Liver (tissue), 9 donors: ENCODE measurements around the gene NUP153. TPM values are rescaled to one million over a fixed set of nuclear protein-coding genes. Genes with fewer than 3 reads are reported as not detected.

Experiments used
- DNase-seq: peaks from one replicate; pipeline ENCODE4 v3.0.0-alpha.2; 2017; ENCODE audit warnings: low spot score
- H3K27ac ChIP-seq, 2 donors: one replicate each; pipeline ENCODE4 v1.7.0; 2013; ENCODE audit warnings: inconsistent platforms in 2 of 2, low read length in 2 of 2, control low read depth in 1 of 2, low read depth in 1 of 2, mild to moderate bottlenecking in 1 of 2
- H3K27me3 ChIP-seq, 4 donors: one replicate each; pipeline versions ENCODE4 v1.6.1 to v1.7.0; 2013; ENCODE audit warnings: low read length in 3 of 4, inconsistent platforms in 1 of 4, mild to moderate bottlenecking in 1 of 4, moderate library complexity in 1 of 4; ENCODE audit not compliant: control insufficient read depth in 4 of 4, insufficient read depth in 4 of 4
- H3K36me3 ChIP-seq, 4 donors: one replicate each; pipeline versions ENCODE4 v1.6.1 to v1.7.0; 2013; ENCODE audit warnings: low read length in 3 of 4, mild to moderate bottlenecking in 3 of 4, low read depth in 1 of 4, moderate library complexity in 1 of 4; ENCODE audit not compliant: control insufficient read depth in 4 of 4, insufficient read depth in 3 of 4
- H3K4me1 ChIP-seq, 4 donors: one replicate each; pipeline versions ENCODE4 v1.6.1 to v1.7.0; 2013; ENCODE audit warnings: low read length in 3 of 4, mild to moderate bottlenecking in 3 of 4, moderate library complexity in 1 of 4; ENCODE audit not compliant: control insufficient read depth in 4 of 4, insufficient read depth in 4 of 4
- H3K4me3 ChIP-seq, 3 donors: one replicate each; pipeline versions ENCODE4 v1.6.1 to v1.7.0; 2013; ENCODE audit warnings: low read length in 3 of 3, control low read depth in 1 of 3, low read depth in 1 of 3, mild to moderate bottlenecking in 1 of 3
- H3K9ac ChIP-seq, 2 donors: one replicate each; pipeline ENCODE4 v1.7.0; 2013; ENCODE audit warnings: low read length in 2 of 2, mild to moderate bottlenecking in 2 of 2, moderate library complexity in 2 of 2, control low read depth in 1 of 2, low read depth in 1 of 2
- H3K9me3 ChIP-seq, 4 donors: one replicate each; pipeline versions ENCODE4 v1.6.1 to v1.7.0; 2013; ENCODE audit warnings: low read length in 3 of 4; ENCODE audit not compliant: control insufficient read depth in 4 of 4
- ATF3 ChIP-seq: IDR thresholded peaks from 2 replicates; pipeline ENCODE4 v1.6.1; 2016; ENCODE audit warnings: antibody characterized with exemption
- CTCF ChIP-seq: fragments of 150-350 bp; IDR thresholded peaks from 2 replicates; pipeline ENCODE4 v1.5.1; 2017; ENCODE audit warnings: improper control_type of control experiment, low read depth, low read length; ENCODE audit not compliant: missing input control
- EGR1 ChIP-seq, 2 donors: IDR thresholded peaks; 2 replicates each; pipeline ENCODE4 v1.6.1; 2016 to 2018; ENCODE audit warnings: antibody characterized with exemption in 2 of 2, low read depth in 2 of 2
- FOXA1 ChIP-seq: IDR thresholded peaks from 2 replicates; pipeline ENCODE4 v1.6.1; 2016; ENCODE audit warnings: antibody characterized with exemption
- FOXA2 ChIP-seq: IDR thresholded peaks from 2 replicates; pipeline ENCODE4 v1.6.1; 2016; ENCODE audit warnings: antibody characterized with exemption
- HNF4A ChIP-seq, 2 donors: conservative IDR thresholded peaks; 2 replicates each; pipeline ENCODE4 v1.6.1; 2016; ENCODE audit warnings: antibody characterized with exemption in 2 of 2, mild to moderate bottlenecking in 2 of 2
- HNF4G ChIP-seq: IDR thresholded peaks from 2 replicates; pipeline ENCODE4 v1.6.1; 2016; ENCODE audit warnings: antibody characterized with exemption
- JUND ChIP-seq, 2 donors: IDR thresholded peaks; 2 replicates each; pipeline ENCODE4 v1.6.1; 2016; ENCODE audit warnings: antibody characterized with exemption in 2 of 2
- MAX ChIP-seq: IDR thresholded peaks from 2 replicates; pipeline ENCODE4 v1.6.1; 2016; ENCODE audit warnings: antibody characterized with exemption
- NR2F2 ChIP-seq: IDR thresholded peaks from 2 replicates; pipeline ENCODE4 v1.6.1; 2016; ENCODE audit warnings: antibody characterized with exemption
- RAD21 ChIP-seq, 2 donors: IDR thresholded peaks; 2 replicates each; pipeline ENCODE4 v1.6.1; 2016; ENCODE audit warnings: antibody characterized with exemption in 2 of 2, mild to moderate bottlenecking in 2 of 2
- REST ChIP-seq: IDR thresholded peaks from 2 replicates; pipeline ENCODE4 v1.6.1; 2016; ENCODE audit warnings: antibody characterized with exemption, mild to moderate bottlenecking
- RXRA ChIP-seq, 2 donors: IDR thresholded peaks; 2 replicates each; pipeline ENCODE4 v1.6.1; 2017 to 2018; ENCODE audit warnings: antibody characterized with exemption in 2 of 2, mild to moderate bottlenecking in 1 of 2
- SP1 ChIP-seq: IDR thresholded peaks from 2 replicates; pipeline ENCODE4 v1.6.1; 2018; ENCODE audit warnings: antibody characterized with exemption, mild to moderate bottlenecking
- TAF1 ChIP-seq: conservative IDR thresholded peaks from 2 replicates; pipeline ENCODE4 v1.6.1; 2016; ENCODE audit warnings: antibody characterized with exemption, mild to moderate bottlenecking
- ZBTB33 ChIP-seq: IDR thresholded peaks from 2 replicates; pipeline ENCODE4 v1.6.1; 2016; ENCODE audit warnings: antibody characterized with exemption
- WGBS: extraction: QIAGEN DNeasy Blood & Tissue Kit; methylation state at CpG from one replicate; pipeline ENCODE4 v1.1.7; 2013; 5-methylcytosine and 5-hydroxymethylcytosine counted together
- polyA plus RNA-seq, 2 donors: library from polyadenylated mRNA; stranded (reverse) in 1 of 2; unstranded in 1 of 2; fragments of 200-250 nt in 1 of 2; fragments of >200 nt in 1 of 2; fragmentation: Nextera tagmentation in 1 of 2; extraction: Ambion mirVana in 1 of 2; gene quantifications; one replicate each; pipeline versions ENCODE4 v1.2.1 to v1.2.3, GENCODE V29; 2013 to 2015
- total RNA-seq, 2 donors: library from RNA; depleted of rRNA; stranded (reverse); fragments of >200 nt; gene quantifications; one replicate each; pipeline ENCODE4 v1.2.3, GENCODE V29; 2014
- donor health status: healthy.
- donor health status: healthy.
- donor health status: healthy.
- donor health status: healthy.
- donor health status: healthy.

NUP153 gene
- total and polyA plus RNA-seq, 4 donors: 5.1 to 42.4 (median 14.4) TPM

GRCh38 chr6:17688481-17688880 is 18.2 kb downstream of the NUP153 start (continued):
- TF ChIP-seq ZBTB33: no peak
- no peak for TF ChIP-seq HNF4G
- TF ChIP-seq HNF4A (conservative IDR thresholded peaks at IDR 0.05): no peak
- no peak for TF ChIP-seq RXRA (IDR thresholded peaks at IDR 0.05)
- no peak for TF ChIP-seq NR2F2
- no peak for TF ChIP-seq FOXA2

- Histone ChIP-seq H3K4me3 (no peak overlapping the region), H3K9ac (no peak overlapping the region), H3K4me1 (no peaks in the 10 kb centered on the region), H3K27ac (no peak overlapping the region), H3K9me3 (no peaks in the 10 kb centered on the region), H3K36me3 (peaks cover 0 to 7% (median under 1%) of the 10 kb centered on the region in 4 donors), H3K27me3 (no peaks in the 10 kb centered on the region)
- DNase-seq: no peak
- no peak for TF ChIP-seq SP1
- TF ChIP-seq NR2F2: no peak
- no peak for TF ChIP-seq MAX
- TF ChIP-seq HNF4A (conservative IDR thresholded peaks at IDR 0.05): no peak
- TF ChIP-seq REST: no peak
- TF ChIP-seq FOXA2: no peak
- WGBS: 84% methylated on average over 1 of the region's 1 CpG
These were observed 19.6 kb downstream of the NUP153 start for GRCh38 chr6:17687136-17687535.

- WGBS: 96% methylated on average over 1 of the region's 1 CpG
- Histone ChIP-seq H3K9ac (no peak overlapping the region), H3K9me3 (no peaks in the 10 kb centered on the region), H3K27me3 (no peaks in the 10 kb centered on the region), H3K27ac (no peak overlapping the region), H3K4me3 (no peak overlapping the region), H3K4me1 (peaks cover 0 to 5% (median 2%) of the 10 kb centered on the region in 4 donors), H3K36me3 (peaks cover 0 to 7% (median under 1%) of the 10 kb centered on the region in 4 donors)
- DNase-seq: no peak
- TF ChIP-seq EGR1 (IDR thresholded peaks at IDR 0.05; ENCODE audit: low read depth in 2 of 2) (no peak), FOXA2 (no peak), RXRA (IDR thresholded peaks at IDR 0.05) (no peak), REST (no peak), TAF1 (no peak), RAD21 (IDR thresholded peaks at IDR 0.05) (no peak), FOXA1 (no peak), NR2F2 (no peak), ATF3 (no peak), HNF4G (no peak), ZBTB33 (no peak), JUND (IDR thresholded peaks at IDR 0.05) (no peak), HNF4A (conservative IDR thresholded peaks at IDR 0.05) (no peak), MAX (no peak), CTCF (no peak)
These were observed 22.6 kb downstream of the NUP153 start for GRCh38 chr6:17684134-17684533.
